ENCODE measurements around the gene LNP1.

Gene LNP1

DNA sequence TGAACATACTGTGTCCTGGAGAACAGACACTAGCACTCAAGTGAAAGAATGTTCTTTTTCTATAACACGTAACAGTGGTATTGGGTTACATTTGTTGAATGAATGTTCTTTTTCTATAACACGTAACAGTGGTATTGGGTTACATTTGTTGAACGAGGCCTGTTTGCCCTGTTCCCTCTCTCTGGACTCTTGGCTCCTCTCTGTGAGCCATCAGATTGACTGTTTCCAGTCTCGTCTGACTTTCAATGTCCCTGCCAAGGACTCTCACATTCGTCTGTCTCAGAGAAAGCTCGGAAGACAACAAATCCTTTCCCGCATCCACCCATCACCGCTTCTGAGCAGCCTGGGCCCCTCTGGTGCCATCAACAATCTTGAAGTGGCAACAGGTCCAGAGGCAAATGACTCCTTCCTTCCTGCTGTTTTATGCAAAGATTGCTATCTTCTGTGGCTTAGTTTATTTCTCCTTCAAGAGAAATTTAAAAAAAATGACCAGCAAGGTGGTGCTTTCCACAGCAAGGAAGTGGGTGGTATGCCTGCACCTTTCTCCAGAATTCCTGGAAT is 99.1 kb downstream of the LNP1 start:
- no peak overlapping the region for H3K4me3 ChIP-seq (ENCODE audit: low read depth, low read length)
- POLR2A ChIA-PET, result no interaction called here
- TF ChIP-seq, protein P1, sequence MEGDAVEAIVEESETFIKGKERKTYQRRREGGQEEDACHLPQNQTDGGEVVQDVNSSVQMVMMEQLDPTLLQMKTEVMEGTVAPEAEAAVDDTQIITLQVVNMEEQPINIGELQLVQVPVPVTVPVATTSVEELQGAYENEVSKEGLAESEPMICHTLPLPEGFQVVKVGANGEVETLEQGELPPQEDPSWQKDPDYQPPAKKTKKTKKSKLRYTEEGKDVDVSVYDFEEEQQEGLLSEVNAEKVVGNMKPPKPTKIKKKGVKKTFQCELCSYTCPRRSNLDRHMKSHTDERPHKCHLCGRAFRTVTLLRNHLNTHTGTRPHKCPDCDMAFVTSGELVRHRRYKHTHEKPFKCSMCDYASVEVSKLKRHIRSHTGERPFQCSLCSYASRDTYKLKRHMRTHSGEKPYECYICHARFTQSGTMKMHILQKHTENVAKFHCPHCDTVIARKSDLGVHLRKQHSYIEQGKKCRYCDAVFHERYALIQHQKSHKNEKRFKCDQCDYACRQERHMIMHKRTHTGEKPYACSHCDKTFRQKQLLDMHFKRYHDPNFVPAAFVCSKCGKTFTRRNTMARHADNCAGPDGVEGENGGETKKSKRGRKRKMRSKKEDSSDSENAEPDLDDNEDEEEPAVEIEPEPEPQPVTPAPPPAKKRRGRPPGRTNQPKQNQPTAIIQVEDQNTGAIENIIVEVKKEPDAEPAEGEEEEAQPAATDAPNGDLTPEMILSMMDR (IDR thresholded peaks at IDR 0.05; ENCODE audit: insufficient read depth, low read length, missing control alignments), result no peak
- CTCF ChIA-PET, result interaction anchor here (1.0 kb wide), 1 partner anchor 87 kb away, joined by 3 read pairs; no protein-coding TSS in a partner anchor
- no peak for DNase-seq (ENCODE audit: low read depth, low spot score)

DNA sequence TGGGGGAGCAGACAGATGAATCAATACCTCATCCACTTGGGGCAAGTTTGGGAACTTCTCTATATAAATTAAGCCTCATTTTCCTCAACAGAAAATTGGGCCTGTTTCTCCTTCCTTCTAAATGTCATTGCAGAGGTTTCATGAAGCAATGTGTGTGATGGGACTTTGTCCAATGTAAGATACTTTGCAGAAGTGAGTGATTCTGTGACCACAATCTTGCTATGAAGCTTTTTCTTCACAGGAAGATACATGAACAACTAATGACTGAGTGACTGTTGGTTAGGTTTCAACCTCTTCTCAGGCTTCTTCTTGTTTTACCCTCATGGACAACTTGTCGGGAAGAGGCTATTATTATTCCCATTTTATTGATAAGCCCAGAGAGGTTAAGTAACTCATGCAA is 102.1 kb downstream of the LNP1 start:
- TF ChIP-seq, protein P1 (IDR thresholded peaks at IDR 0.05; ENCODE audit: insufficient read depth, low read length, missing control alignments), result no peak
- no peak overlapping the region for H3K4me3 ChIP-seq (ENCODE audit: low read depth, low read length)
- DNase-seq (ENCODE audit: low read depth, low spot score), result no peak
- ChIA-PET CTCF (no interaction called here), POLR2A (no interaction called here)

All from AG04449 (cell line).